SK-N-DZ (cell line): ENCODE data around the gene TMEM163.
"Not testable (repeated sequence)": the region's sequence is repeated elsewhere in the genome, so short reads cannot be mapped to it uniquely, and the experiment has no call there.

ENCODE experiments used
- DNase-seq: peaks from one replicate; pipeline ENCODE4 v3.0.0-alpha.2; 2015; ENCODE audit warnings: low spot score

TMEM163 gene

GRCh38 chr2:134665727-134666506 is 52.9 kb downstream of the TMEM163 start:
- DNase-seq: no peak

- no peak for DNase-seq
Observed at GRCh38 chr2:134663451-134664450, 55.0 kb downstream of the TMEM163 start.

GRCh38 chr2:134662751-134663150 is 56.0 kb downstream of the TMEM163 start:
- DNase-seq: no peak

- DNase-seq: no peak
Observed at GRCh38 chr2:134660626-134661402, 58.0 kb downstream of the TMEM163 start.

GRCh38 chr2:134659724-134660123 is 59.1 kb downstream of the TMEM163 start:
- no peak for DNase-seq

- no peak for DNase-seq
Observed at GRCh38 chr2:134657650-134658250, 61.0 kb downstream of the TMEM163 start.

- not testable (repeated sequence) for DNase-seq
Observed at GRCh38 chr2:134656391-134656790, 62.4 kb downstream of the TMEM163 start.

- DNase-seq: no peak
Observed at GRCh38 chr2:134648586-134648985, 70.2 kb downstream of the TMEM163 start.

GRCh38 chr2:134647607-134648256 is 71.1 kb downstream of the TMEM163 start:
- DNase-seq: no peak

- DNase-seq: no peak
Observed at GRCh38 chr2:134642938-134643337, 75.9 kb downstream of the TMEM163 start.

GRCh38 chr2:134640494-134640893 is 78.3 kb downstream of the TMEM163 start:
- no peak for DNase-seq

- DNase-seq: no peak
Observed at GRCh38 chr2:134639265-134639664, 79.5 kb downstream of the TMEM163 start.

- DNase-seq: no peak
Observed at GRCh38 chr2:134636714-134637113, 82.1 kb downstream of the TMEM163 start.

- DNase-seq: peak; percentile 73
Observed at GRCh38 chr2:134634054-134634753, 84.6 kb downstream of the TMEM163 start.

GRCh38 chr2:134630504-134631159 is 88.2 kb downstream of the TMEM163 start:
- no peak for DNase-seq

- no peak for DNase-seq
Observed at GRCh38 chr2:134628453-134628852, 90.3 kb downstream of the TMEM163 start.

- no peak for DNase-seq
Observed at GRCh38 chr2:134626781-134627180, 92.0 kb downstream of the TMEM163 start.

GRCh38 chr2:134625311-134625710 is 93.5 kb downstream of the TMEM163 start:
- DNase-seq: no peak

GRCh38 chr2:134623796-134624195 is 95.0 kb downstream of the TMEM163 start:
- DNase-seq: no peak
